Right ventricle myocardium superior (tissue), 1 donor: ENCODE data around the gene TMEM212. TPM values are rescaled to one million over a fixed set of nuclear protein-coding genes. Genes with fewer than 3 reads are reported as not detected.
"Not testable (repeated sequence)": the region's sequence is repeated elsewhere in the genome, so short reads cannot be mapped to it uniquely, and the experiment has no call there.

ENCODE experiments used
- ATAC-seq: fragments of 200-7000 bp; cut with Tn5 transposase; one replicate; pipeline ENCODE4 v1.9.1; 2020; ENCODE audit warnings: mild to moderate bottlenecking; ENCODE audit not compliant: poor library complexity
- DNase-seq: peaks from one replicate; pipeline ENCODE4 v3.0.0-alpha.2; 2020
- intact Hi-C: fragments of 100-400 bp; cut with DNase I; formaldehyde crosslinking; loops from one replicate; pipeline ENCODE4 v1.11.2; 2022
- total RNA-seq: library from RNA; stranded (reverse); fragmentation: NEBNext Ultra II Directional; extraction: Animal tissue kit (Norgen Biotek cat#: 25700); gene quantifications from one replicate; pipeline ENCODE4 v1.2.1, GENCODE V29; 2021
- donor health status: DM: no; HTN: yes; CAD: no; lungs with severe emphysema.

Gene TMEM212
- total RNA-seq, 1 donor from 2014 or later: not detected

DNA sequence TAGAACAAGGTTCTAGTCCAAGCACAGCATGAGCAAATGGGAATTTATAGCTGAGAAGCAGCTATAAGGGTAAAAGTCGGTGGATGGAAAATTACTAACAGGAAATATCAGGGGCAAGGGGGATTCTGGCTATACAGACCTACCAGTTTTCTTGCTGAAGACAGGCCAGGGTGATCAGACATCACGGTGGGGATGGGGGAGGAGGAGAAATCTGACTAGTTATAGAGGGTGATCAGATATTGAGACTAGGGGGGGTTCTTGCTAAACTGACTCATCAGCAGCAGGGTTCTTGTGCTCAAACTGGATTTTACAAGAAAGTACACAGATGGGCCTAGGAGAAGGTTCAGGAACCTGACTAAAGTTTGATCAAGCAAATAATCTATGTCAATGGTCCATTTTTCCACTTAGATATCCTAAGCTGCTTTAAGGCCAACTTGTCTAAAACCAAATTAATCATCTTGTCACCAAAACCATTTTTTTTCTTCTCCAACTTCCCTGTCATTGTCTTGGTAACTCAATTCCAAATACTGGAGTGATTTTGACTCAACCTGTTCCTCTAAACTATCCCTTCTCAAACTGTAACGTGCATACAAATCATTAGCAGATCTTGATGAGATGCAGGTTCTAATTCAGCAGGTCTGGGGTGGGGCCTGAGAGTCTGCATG, 4.6 kb downstream of the TMEM212 start:
- DNase-seq (no peak), ATAC-seq (no peak)
- intact Hi-C loops: no loop called here

GRCh38 chr3:171849617-171850319, 6.6 kb downstream of the TMEM212 start:
- no peak for ATAC-seq
- intact Hi-C loops: no loop called here
- no peak for DNase-seq

- DNase-seq (no peak), ATAC-seq (no peak)
- intact Hi-C loops: no loop called here
Observed at GRCh38 chr3:171850320-171850959, 7.3 kb downstream of the TMEM212 start.

DNA sequence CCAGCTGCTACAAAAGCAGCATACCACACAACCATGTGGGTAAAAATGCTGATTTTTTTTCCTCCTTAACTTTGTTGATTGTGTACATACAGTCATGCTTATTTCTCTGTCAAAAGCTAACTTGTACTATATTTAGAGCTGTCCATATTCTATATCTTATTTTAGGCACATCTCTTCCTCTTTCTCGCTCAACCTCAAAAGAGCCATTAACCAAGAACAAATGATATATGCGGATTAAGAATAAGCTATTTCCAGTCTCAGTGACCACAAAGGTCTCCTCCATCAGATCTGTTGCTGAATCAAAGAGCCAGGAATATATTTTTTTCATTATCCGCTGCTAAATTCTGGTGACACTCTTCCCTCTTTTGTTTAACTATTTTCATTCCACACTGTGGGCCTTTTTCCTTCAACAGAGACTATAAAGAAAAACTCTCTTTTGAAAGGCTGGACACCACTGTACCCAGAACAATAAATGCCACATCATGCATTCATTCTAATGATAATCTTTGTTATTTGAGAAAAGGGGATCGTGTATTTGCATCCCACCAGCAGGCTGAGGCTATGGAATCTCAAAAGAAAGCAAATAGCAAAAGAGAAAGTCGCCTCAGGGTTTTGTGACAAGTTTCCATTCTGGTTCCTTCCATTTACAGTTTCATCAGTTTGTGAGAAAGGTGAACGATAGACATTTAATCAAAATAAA, 8.0 kb downstream of the TMEM212 start:
- intact Hi-C loops: no loop called here
- no peak for DNase-seq
- ATAC-seq: no peak

DNA sequence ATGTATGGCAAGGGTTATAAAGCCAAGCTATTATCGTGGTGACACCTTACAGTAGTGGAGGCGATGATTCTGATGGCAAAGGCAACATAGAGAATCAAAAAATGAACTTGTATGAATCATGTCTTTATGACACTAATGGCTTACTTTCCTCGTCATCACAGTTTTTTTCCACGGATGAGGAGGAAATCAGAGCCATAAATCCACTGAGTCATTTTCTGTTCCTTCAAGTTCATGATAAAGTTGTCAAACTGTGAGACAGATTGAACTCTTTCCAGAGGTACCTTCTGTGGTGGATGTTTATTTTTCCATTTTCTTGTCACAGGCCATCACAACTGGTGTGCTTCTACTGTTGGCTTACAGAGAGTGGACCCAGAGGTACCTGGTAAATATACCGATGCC, 8.5 kb downstream of the TMEM212 start:
- intact Hi-C loops: no loop called here
- DNase-seq: no peak
- ATAC-seq: no peak

GRCh38 chr3:171854649-171855305, 11.6 kb downstream of the TMEM212 start:
- no peak for DNase-seq
- ATAC-seq: no peak
- intact Hi-C loops: no loop called here

DNA sequence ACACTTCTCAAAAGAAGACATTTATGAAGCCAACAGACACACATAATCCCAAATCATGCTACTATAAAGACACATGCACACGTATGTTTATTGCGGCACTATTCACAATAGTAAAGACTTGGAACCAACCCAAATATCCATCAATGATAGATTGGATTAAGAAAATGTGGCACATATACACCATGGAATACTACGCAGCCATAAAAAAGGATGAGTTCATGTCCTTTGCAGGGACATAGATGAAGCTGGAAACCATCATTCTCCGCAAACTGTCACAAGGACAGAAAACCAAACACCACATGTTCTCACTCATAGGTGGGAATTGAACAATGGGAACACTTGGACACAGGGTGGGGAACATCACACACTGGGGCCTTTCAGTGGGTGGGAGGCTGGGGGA, 15.6 kb downstream of the TMEM212 start:
- ATAC-seq, intact Hi-C loops, DNase-seq: not testable (repeated sequence)

DNA sequence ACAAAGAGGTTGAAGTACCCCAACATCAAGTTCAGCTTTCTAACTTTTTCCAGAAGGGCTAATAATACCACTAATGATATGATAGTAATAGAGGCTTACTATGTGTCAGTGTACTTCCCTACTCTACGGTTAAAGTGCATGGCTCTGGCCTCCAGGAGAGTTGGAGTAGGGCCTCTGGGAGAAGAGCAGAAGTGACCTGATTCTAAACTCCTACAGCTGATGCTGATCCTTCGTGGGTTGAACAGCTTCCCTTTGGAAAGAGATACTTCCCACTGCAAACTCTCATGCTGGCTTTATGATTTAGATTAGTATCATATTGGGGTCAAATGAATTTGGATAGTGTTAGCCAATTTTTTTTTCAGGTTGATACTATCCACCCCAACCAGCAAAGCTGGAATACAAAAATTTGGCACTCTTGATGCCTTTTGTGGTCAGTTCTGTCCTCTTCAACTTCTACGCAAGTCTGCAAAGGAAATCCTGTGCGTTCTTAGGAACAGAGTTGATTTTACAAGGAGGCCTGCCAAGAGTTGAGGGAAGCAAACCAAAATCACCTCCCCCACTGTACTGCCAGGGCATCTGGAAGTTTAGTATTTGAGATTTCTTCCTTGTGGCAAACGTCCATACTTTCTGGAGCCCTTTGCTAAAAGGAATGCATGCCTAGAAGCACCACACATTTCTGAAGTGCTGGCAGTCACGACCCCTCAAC, 17.8 kb downstream of the TMEM212 start:
- intact Hi-C loops: no loop called here
- ATAC-seq (peak; percentile 68), DNase-seq (no peak)

DNA sequence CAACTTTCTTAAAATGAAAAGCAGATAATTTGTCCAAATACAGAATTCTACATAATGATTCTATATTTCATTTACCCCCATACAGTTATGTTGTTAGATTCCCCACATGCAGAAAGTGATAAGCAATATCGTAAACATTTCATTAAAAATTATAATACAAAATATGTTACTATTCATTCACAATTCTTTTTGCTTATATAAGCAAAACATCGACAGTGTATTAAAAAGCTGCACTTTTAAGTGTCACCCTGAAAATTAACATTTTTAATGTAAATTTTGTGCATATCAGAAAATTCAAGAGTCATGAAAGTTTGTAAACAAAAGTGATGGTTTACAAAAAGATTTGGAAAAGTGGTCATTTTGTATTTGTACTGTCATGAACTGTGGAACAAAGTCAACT, 19.2 kb downstream of the TMEM212 start:
- ATAC-seq: no peak
- intact Hi-C loops: no loop called here
- no peak for DNase-seq

DNA sequence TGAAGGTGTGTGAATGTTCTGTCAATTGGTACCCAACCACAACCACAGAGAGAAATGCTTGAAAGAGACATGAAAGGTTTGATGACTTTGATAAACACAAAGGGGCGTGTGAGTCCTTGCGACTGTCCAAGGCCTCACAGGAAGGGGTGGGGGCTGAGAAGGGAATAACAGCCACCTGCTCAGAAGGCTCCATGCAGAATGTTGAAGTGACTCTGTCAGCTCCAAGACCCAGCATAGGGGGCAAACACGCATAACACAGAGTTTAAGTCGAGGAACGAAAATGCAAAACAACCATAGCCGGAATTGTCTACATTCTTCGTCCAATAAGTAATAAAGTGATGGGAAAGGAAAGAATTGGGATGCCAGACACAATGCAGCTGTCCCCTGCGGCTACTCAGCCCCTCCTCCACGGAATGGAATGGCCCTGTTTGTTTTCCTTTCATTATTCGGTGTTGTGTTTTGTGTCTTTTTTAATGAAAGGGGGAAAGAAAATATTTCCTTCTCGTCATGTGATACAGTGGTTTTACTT, 19.9 kb downstream of the TMEM212 start:
- DNase-seq (no peak), ATAC-seq (no peak)
- intact Hi-C loops: no loop called here

- DNase-seq: no peak
- intact Hi-C loops: no loop called here
- no peak for ATAC-seq
Observed at GRCh38 chr3:171863920-171864319, 20.8 kb downstream of the TMEM212 start.

- DNase-seq (no peak), ATAC-seq (no peak)
- intact Hi-C loops: no loop called here
Observed at GRCh38 chr3:171865191-171865865, 22.2 kb downstream of the TMEM212 start.

DNA sequence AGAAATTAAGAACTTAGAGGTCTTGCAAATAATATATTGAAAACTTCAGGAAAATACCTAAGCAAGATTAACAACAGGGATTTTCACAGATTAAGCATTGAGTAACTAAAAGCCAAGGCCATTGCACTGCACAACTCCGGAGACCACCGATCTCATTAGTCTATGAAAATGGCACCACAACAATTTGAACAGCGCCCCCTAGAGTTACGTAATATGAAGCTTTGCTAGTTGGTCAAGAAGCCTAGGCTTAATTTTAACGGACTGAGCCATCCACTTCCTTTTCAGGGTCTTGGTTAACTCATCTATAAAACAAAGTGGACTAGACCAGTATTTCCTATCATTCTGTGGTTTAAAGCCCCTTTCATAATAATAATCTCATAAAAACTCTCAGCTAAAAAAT, 24.8 kb downstream of the TMEM212 start:
- DNase-seq: no peak
- ATAC-seq: no peak
- intact Hi-C loops: no loop called here

- intact Hi-C loops: no loop called here
- ATAC-seq (no peak), DNase-seq (no peak)
Observed at GRCh38 chr3:171871392-171872274, 28.5 kb downstream of the TMEM212 start.

GRCh38 chr3:171873580-171873979, 30.4 kb downstream of the TMEM212 start:
- DNase-seq: no peak
- no peak for ATAC-seq
- intact Hi-C loops: no loop called here

DNA sequence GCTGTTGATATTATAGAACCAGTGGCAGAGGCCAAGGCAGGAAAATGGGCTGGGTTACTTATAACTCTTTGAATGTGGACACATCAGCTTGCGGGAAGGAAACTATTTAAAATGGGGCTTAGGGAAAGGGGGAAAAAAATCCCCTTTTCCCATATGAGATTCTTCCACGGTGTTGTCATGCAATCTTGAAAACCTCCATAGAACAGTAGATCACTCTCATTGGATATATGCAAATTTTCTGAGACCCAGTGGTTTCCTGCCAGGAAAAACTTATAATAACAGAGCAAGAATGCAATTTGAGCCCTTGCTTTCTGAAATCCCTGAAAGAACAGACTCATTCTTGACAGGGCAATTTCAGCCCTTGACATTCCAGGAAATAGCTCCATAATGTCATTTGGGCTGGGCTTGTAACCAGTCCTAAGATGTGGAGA, 31.1 kb downstream of the TMEM212 start:
- intact Hi-C loops: no loop called here

GRCh38 chr3:171874879-171875278, 31.7 kb downstream of the TMEM212 start:
- no peak for DNase-seq
- intact Hi-C loops: no loop called here
- no peak for ATAC-seq

More for the DNA sequence above, 31.1 kb downstream of the TMEM212 start:
- no peak for DNase-seq
- peak; percentile 60 for ATAC-seq
